Cardiac fibroblast (primary cell): ENCODE measurements around the gene ZNF735.
"Not testable (repeated sequence)": the region's sequence is repeated elsewhere in the genome, so short reads cannot be mapped to it uniquely, and the experiment has no call there.

ENCODE experiments used
- DNase-seq, 2 donors: peaks; one replicate each; pipeline versions ENCODE4 v3.0.0 to v3.0.0-alpha.2; 2010; ENCODE audit warnings: low read depth in 2 of 2
- H3K4me3 ChIP-seq, 2 donors: replicated peaks in 1 of 2; 1 replicate in 1 of 2; 2 replicates in 1 of 2; pipeline ENCODE4 v1.5.1; 2011; ENCODE audit warnings: low read depth in 2 of 2, low read length in 2 of 2, mild to moderate bottlenecking in 2 of 2, moderate library complexity in 1 of 2
- CTCF ChIP-seq: IDR thresholded peaks from one replicate; pipeline ENCODE4 v1.5.1; 2011; ENCODE audit warnings: low read depth, mild to moderate bottlenecking, low read length, inconsistent platforms

ZNF735 gene

GRCh38 chr7:64183126-64183742 lies 23.8 kb upstream of the ZNF735 start:
- TF ChIP-seq CTCF = peak; percentile 48
- H3K4me3 ChIP-seq = no peak overlapping the region
- no peak for DNase-seq

GRCh38 chr7:64183827-64184372 lies 23.1 kb upstream of the ZNF735 start:
- H3K4me3 ChIP-seq = no peak overlapping the region
- no peak for DNase-seq
- TF ChIP-seq CTCF = no peak

GRCh38 chr7:64184376-64184775 lies 22.6 kb upstream of the ZNF735 start:
- H3K4me3 ChIP-seq = no peak overlapping the region
- DNase-seq = no peak
- TF ChIP-seq CTCF = no peak

DNA sequence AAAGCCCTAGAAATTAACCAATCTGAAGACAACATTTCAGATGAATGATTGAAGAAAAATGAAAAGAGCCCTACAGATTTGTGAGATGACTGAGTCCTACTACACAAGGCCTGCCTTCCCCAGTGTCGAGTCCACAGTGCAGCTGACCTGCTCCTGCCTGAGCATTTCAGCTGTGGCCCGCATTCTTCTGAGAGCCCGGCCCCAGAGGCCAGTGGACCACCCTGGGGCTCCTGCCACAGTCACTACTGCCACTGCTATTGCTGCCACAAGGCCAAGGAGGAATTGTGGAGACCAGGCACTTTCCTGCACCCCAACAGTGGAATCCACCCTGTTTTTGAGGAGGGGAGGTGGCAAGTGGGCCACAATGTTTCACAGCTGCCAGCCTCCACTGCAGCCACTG lies 19.6 kb upstream of the ZNF735 start:
- H3K4me3 ChIP-seq = no peak overlapping the region
- no peak for TF ChIP-seq CTCF
- DNase-seq = no peak

DNA sequence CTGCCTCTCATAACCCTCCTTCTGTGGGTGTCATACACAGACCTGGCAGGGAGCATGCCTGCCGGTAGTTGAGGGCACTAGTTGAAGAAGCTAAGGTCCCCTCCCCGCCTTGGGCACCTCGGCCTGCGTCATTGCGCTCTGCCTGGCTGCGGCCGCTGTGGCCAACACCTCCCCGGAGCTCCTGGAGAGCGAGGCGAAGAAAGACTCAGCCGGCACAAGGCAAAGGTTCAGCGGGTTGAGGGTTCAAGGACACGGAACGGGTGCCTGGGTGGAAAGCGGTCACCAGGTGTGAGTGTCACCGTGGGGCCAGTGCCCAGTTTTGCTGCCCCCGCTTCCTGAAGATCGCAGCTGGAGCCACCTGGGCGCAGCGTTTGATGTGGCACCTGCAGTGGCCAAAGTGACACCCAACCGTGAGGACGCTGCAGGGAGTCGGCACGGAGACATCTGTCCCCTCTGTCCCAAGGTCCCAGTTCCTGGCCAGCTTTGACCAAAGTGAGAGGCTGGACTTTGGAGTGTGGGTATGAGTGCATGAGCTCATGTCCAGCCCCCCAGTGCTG lies 14.8 kb upstream of the ZNF735 start:
- no peak for DNase-seq
- no peak for TF ChIP-seq CTCF
- no peak overlapping the region for H3K4me3 ChIP-seq

DNA sequence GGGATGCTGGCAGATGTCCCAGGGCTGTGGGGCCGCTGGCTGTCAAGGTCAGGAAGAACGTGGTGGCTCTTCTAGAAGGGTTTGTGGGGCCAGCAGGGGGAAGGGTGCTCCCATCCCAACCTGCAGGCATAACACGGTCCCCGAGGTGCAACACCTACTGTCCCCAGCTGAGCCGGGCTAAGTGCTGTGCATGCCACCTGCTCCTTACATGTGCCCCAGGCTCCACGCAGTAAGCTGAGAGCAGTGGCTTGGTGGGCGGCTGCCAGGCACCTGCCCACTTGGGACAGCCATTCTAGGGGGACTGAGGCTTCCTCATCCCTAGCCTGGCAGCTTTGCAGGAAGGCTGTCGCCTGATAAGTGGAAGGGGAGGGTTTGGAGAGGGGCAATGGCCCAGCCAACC lies 14.2 kb upstream of the ZNF735 start:
- H3K4me3 ChIP-seq = no peak overlapping the region
- no peak for DNase-seq
- TF ChIP-seq CTCF = no peak

- H3K4me3 ChIP-seq = not testable (repeated sequence)
Observed at GRCh38 chr7:64219710-64220298, 12.8 kb downstream of the ZNF735 start.

More at GRCh38 chr7:64219710-64220298, 12.8 kb downstream of the ZNF735 start:
- not testable (repeated sequence) for DNase-seq
